HFFc6 (cell line): ENCODE results near the gene LRRC1. TPM values are rescaled to one million over a fixed set of nuclear protein-coding genes. Genes with fewer than 3 reads are reported as not detected.
A peak's percentile ranks its signal among the peaks of the same experiment; 100 is the strongest.
"Not testable (repeated sequence)": the region's sequence is repeated elsewhere in the genome, so short reads cannot be mapped to it uniquely, and the experiment has no call there.

ENCODE experiments used
- DNase-seq: peaks from one replicate; pipeline ENCODE4 v3.0.0-alpha.2; 2018
- H3K27ac Mint-ChIP-seq: 2 replicates; pipeline ENCODE4 v1.8.0; 2020; ENCODE audit warnings: mild to moderate bottlenecking, mixed read lengths
- H3K27me3 Mint-ChIP-seq: 2 replicates; pipeline ENCODE4 v1.8.0; 2021; ENCODE audit warnings: mild to moderate bottlenecking, moderate library complexity, mixed read lengths; ENCODE audit not compliant: insufficient read depth
- H3K36me3 Mint-ChIP-seq: 2 replicates; pipeline ENCODE4 v1.8.0; 2021; ENCODE audit warnings: low read depth, mixed read lengths
- H3K4me1 Mint-ChIP-seq: 2 replicates; pipeline ENCODE4 v1.8.0; 2020; ENCODE audit warnings: low read depth, mixed read lengths
- H3K4me3 Mint-ChIP-seq: 2 replicates; pipeline ENCODE4 v1.8.0; 2020; ENCODE audit warnings: mild to moderate bottlenecking, moderate library complexity, mixed read lengths
- H3K9me3 Mint-ChIP-seq: 2 replicates; pipeline ENCODE4 v1.8.0; 2020; ENCODE audit warnings: mild to moderate bottlenecking, mixed read lengths
- CTCF ChIP-seq: fragments of 200-600 bp; sonication (generic); IDR thresholded peaks from 2 replicates; pipeline ENCODE4 v1.5.0; 2021; ENCODE audit warnings: antibody characterized with exemption, mild to moderate bottlenecking
- total RNA-seq, 6 experiments: library from RNA; stranded (reverse); fragmentation: NEBNext Ultra II Directional; extraction: Animal tissue kit (Norgen Biotek cat#: 25700); gene quantifications; 2 replicates in 1 of 6; 3 replicates in 5 of 6; pipeline ENCODE4 v1.2.3, GENCODE V29; 2021

LRRC1 gene
- total RNA-seq, 6 experiments from 2014 or later, result 9.3 to 12.0 (median 10.8) TPM

GRCh38 chr6:53803081-53803860 is 8.5 kb downstream of the LRRC1 start:
- H3K9me3 Mint-ChIP-seq, result no peaks in the 10 kb centered on the region
- peaks cover 9% of the 10 kb centered on the region for H3K36me3 Mint-ChIP-seq
- peak overlapping the region; percentile 56 for H3K4me3 Mint-ChIP-seq
- no peaks in the 10 kb centered on the region; the same call in 1 of the 2 replicates for H3K27me3 Mint-ChIP-seq
- TF ChIP-seq CTCF, result no peak
- H3K4me1 Mint-ChIP-seq, result peaks cover 73% of the 10 kb centered on the region
- peak overlapping the region; percentile 53 for H3K27ac Mint-ChIP-seq
- peak; percentile 73 for DNase-seq

GRCh38 chr6:53805016-53805415 is 10.2 kb downstream of the LRRC1 start:
- DNase-seq, result no peak
- Mint-ChIP-seq H3K9me3 (no peaks in the 10 kb centered on the region), H3K36me3 (no peaks in the 10 kb centered on the region), H3K4me1 (peaks cover 62% of the 10 kb centered on the region), H3K27ac (no peak overlapping the region), H3K4me3 (no peak overlapping the region), H3K27me3 (no peaks in the 10 kb centered on the region; the same call in 1 of the 2 replicates)
- TF ChIP-seq CTCF, result no peak

DNA sequence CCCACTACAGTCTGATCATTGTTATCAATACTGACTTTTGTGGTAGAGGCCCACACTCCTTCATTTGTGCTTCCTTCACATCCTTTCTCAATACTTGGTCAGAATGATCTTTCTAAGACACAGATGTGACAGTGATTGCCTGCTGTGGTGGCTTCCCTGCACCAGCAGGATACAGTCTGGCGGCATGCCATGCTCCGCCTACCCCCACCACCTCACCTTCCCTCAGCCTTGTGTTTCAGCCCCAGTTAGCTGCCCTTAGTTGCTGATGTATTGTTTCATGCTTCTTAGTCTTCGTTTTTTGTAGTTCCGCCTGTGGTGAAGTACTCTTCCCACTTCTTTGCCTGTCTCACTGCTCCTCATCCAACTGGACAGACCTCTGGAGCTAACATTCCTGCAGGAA is 10.9 kb downstream of the LRRC1 start:
- peaks cover 62% of the 10 kb centered on the region for H3K4me1 Mint-ChIP-seq
- DNase-seq, result no peak
- no peaks in the 10 kb centered on the region; the same call in 1 of the 2 replicates for H3K27me3 Mint-ChIP-seq
- TF ChIP-seq CTCF, result no peak
- no peak overlapping the region for H3K27ac Mint-ChIP-seq
- no peaks in the 10 kb centered on the region for H3K36me3 Mint-ChIP-seq
- H3K9me3 Mint-ChIP-seq, result no peaks in the 10 kb centered on the region
- no peak overlapping the region for H3K4me3 Mint-ChIP-seq

- H3K9me3 Mint-ChIP-seq, DNase-seq, H3K4me3 Mint-ChIP-seq, H3K36me3 Mint-ChIP-seq, H3K27me3 Mint-ChIP-seq, H3K27ac Mint-ChIP-seq: not testable (repeated sequence)
- peaks cover 62% of the 10 kb centered on the region for H3K4me1 Mint-ChIP-seq
These were observed 12.8 kb downstream of the LRRC1 start for GRCh38 chr6:53807606-53808005.

DNA sequence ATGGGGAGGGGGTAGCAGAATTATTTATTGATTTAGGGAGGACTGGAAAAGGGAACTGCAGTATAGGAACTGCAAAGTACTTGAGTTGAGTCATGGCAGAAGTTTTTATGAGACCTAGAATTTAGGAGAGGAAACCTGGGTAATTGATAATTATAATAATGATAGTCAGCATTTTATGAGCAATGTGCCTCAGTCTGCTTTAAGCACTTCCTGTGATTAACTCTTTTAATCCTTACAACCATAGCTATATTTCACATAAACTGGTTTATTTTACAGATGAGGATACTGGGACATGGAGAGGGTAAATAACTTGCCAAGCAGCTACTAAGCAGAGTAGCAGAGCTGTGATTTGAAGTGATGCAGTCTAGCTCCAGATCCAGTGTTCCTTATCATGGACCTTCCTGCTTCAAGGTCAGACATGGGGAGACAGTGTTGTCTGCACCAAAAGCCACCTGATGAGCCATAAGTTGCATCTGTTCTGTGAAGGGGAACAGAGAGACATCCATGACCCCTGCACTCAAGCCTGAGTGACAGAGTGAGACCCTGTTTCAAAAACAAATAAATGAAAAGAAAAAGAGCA is 13.6 kb downstream of the LRRC1 start:
- no peaks in the 10 kb centered on the region for H3K9me3 Mint-ChIP-seq
- 0 out of 2 replicates have a peak, but pooled peaks cover 4% of the 10 kb centered on the region for H3K36me3 Mint-ChIP-seq
- no peaks in the 10 kb centered on the region for H3K27me3 Mint-ChIP-seq
- H3K4me1 Mint-ChIP-seq, result peaks cover 62% of the 10 kb centered on the region
- DNase-seq, result no peak
- H3K27ac Mint-ChIP-seq, result no peak overlapping the region
- no peak overlapping the region for H3K4me3 Mint-ChIP-seq
- TF ChIP-seq CTCF, result no peak

- DNase-seq, result no peak
- H3K4me1 Mint-ChIP-seq, result peaks cover 61% of the 10 kb centered on the region
- H3K36me3 Mint-ChIP-seq, result 0 out of 2 replicates have a peak, but pooled peaks cover 4% of the 10 kb centered on the region
- H3K27ac Mint-ChIP-seq, result no peak overlapping the region
- no peak overlapping the region for H3K4me3 Mint-ChIP-seq
- H3K27me3 Mint-ChIP-seq, result no peaks in the 10 kb centered on the region
- no peaks in the 10 kb centered on the region for H3K9me3 Mint-ChIP-seq
- TF ChIP-seq CTCF, result no peak
These were observed 14.9 kb downstream of the LRRC1 start for GRCh38 chr6:53809691-53810090.
